Testis (tissue), 2 donors: ENCODE results near the gene ZNF768.

Experiments
- POLR2A ChIP-seq: fragments of 450-650 bp; IDR thresholded peaks from one replicate; pipeline ENCODE4 v1.6.1; 2017; ENCODE audit warnings: antibody characterized with exemption, mild to moderate bottlenecking, moderate library complexity
- TF ChIP-seq, protein P1 (sequence below), 3 experiments: fragments of 450-650 bp in 2 of 3; fragments of 200-600 bp in 1 of 3; sonication (generic) in 1 of 3; IDR thresholded peaks; one replicate each; pipeline ENCODE4 v1.5.1; 2016 to 2019; ENCODE audit warnings: antibody characterized with exemption in 3 of 3, mild to moderate bottlenecking in 2 of 3, moderate library complexity in 1 of 3

- TF ChIP-seq POLR2A: no peak
- TF ChIP-seq, protein P1, sequence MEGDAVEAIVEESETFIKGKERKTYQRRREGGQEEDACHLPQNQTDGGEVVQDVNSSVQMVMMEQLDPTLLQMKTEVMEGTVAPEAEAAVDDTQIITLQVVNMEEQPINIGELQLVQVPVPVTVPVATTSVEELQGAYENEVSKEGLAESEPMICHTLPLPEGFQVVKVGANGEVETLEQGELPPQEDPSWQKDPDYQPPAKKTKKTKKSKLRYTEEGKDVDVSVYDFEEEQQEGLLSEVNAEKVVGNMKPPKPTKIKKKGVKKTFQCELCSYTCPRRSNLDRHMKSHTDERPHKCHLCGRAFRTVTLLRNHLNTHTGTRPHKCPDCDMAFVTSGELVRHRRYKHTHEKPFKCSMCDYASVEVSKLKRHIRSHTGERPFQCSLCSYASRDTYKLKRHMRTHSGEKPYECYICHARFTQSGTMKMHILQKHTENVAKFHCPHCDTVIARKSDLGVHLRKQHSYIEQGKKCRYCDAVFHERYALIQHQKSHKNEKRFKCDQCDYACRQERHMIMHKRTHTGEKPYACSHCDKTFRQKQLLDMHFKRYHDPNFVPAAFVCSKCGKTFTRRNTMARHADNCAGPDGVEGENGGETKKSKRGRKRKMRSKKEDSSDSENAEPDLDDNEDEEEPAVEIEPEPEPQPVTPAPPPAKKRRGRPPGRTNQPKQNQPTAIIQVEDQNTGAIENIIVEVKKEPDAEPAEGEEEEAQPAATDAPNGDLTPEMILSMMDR (IDR thresholded peaks at IDR 0.05): no peak
Observed at GRCh38 chr16:30476991-30477390, 49.4 kb downstream of the ZNF768 start.
